Neural cell (in vitro differentiated cells): ENCODE data around the gene ARRB1. TPM values are rescaled to one million over a fixed set of nuclear protein-coding genes. Genes with fewer than 3 reads are reported as not detected.

Experiments used
- H2AFZ ChIP-seq: fragments of 200-600, 300-800 bp; sonication (generic), shearing (Covaris generic); 2 replicates; pipeline ENCODE4 v1.6.0; 2014; ENCODE audit warnings: low read depth, mild to moderate bottlenecking, antibody characterized with exemption, low read length, moderate library complexity
- H3F3A ChIP-seq: fragments of 200-600 bp; shearing (Covaris generic); 2 replicates; pipeline ENCODE4 v1.6.1; 2016; ENCODE audit warnings: mild to moderate bottlenecking, moderate library complexity, mixed read lengths, antibody characterized with exemption, low read length; ENCODE audit not compliant: insufficient read depth, poor library complexity, severe bottlenecking
- H3K27ac ChIP-seq: fragments of 200-600, 300-800 bp; sonication (generic), shearing (Covaris generic); 2 replicates; pipeline ENCODE4 v1.5.1; 2014; ENCODE audit warnings: mild to moderate bottlenecking, low read length, moderate library complexity
- H3K27me3 ChIP-seq: fragments of 300-800, 200-600 bp; sonication (generic), shearing (Covaris generic); 2 replicates; pipeline ENCODE4 v1.6.0; 2014; ENCODE audit warnings: mild to moderate bottlenecking, low read depth, low read length, moderate library complexity; ENCODE audit not compliant: insufficient read depth
- H3K36me3 ChIP-seq: fragments of 300-800, 200-600 bp; sonication (generic), shearing (Covaris generic); 2 replicates; pipeline ENCODE4 v1.5.1; 2014; ENCODE audit warnings: mild to moderate bottlenecking, antibody characterized with exemption, low read length, moderate library complexity; ENCODE audit not compliant: insufficient read depth
- H3K4me2 ChIP-seq: fragments of 300-800, 200-600 bp; sonication (generic), shearing (Covaris generic); 2 replicates; pipeline ENCODE4 v1.6.0; 2014; ENCODE audit warnings: mild to moderate bottlenecking, low read length
- H3K4me3 ChIP-seq: fragments of 300-800, 200-600 bp; sonication (generic), shearing (Covaris generic); 2 replicates; pipeline ENCODE4 v1.5.1; 2014; ENCODE audit warnings: mild to moderate bottlenecking, low read length, moderate library complexity
- H3K79me2 ChIP-seq: fragments of 200-600 bp; shearing (Covaris generic); replicated peaks from 2 replicates; pipeline ENCODE4 v1.6.0; 2014; ENCODE audit warnings: mild to moderate bottlenecking, low read length, moderate library complexity; ENCODE audit not compliant: insufficient read depth
- H3K9ac ChIP-seq: fragments of 300-800, 200-600 bp; sonication (generic), shearing (Covaris generic); 2 replicates; pipeline ENCODE4 v1.6.1; 2016; ENCODE audit warnings: mild to moderate bottlenecking, low read length, mixed read lengths
- H3K9me2 ChIP-seq: fragments of 200-600 bp; shearing (Covaris generic); 2 replicates; pipeline ENCODE4 v1.6.1; 2016; ENCODE audit warnings: mild to moderate bottlenecking, low read length, mixed read lengths; ENCODE audit not compliant: insufficient read depth
- H3K9me3 ChIP-seq: fragments of 200-600, 300-800 bp; sonication (generic), shearing (Covaris generic); 2 replicates; pipeline ENCODE4 v1.6.1; 2016; ENCODE audit warnings: mild to moderate bottlenecking, mixed run types, low read length, moderate library complexity, mixed read lengths
- H4K20me1 ChIP-seq: fragments of 200-600 bp; shearing (Covaris generic); 2 replicates; pipeline ENCODE4 v1.6.1; 2016; ENCODE audit warnings: mild to moderate bottlenecking, mixed run types; ENCODE audit not compliant: insufficient read depth
- CTCF ChIP-seq: fragments of 450-650 bp; IDR thresholded peaks from 2 replicates; pipeline ENCODE4 v1.5.1; 2014; ENCODE audit warnings: antibody characterized with exemption, mild to moderate bottlenecking, moderate library complexity; ENCODE audit not compliant: poor library complexity, severe bottlenecking
- EP300 ChIP-seq: fragments of 450-650 bp; conservative IDR thresholded peaks from 2 replicates; pipeline ENCODE4 v1.6.1; 2014; ENCODE audit warnings: antibody characterized with exemption, mild to moderate bottlenecking, moderate library complexity; ENCODE audit not compliant: poor library complexity, severe bottlenecking
- EZH2 ChIP-seq: fragments of 200-600, 300-800 bp; shearing (Covaris generic), sonication (generic); IDR thresholded peaks from 2 replicates; pipeline ENCODE4 v1.6.1; 2014; ENCODE audit warnings: antibody characterized with exemption, low read length, borderline replicate concordance, mild to moderate bottlenecking; ENCODE audit not compliant: insufficient read depth, poor library complexity, severe bottlenecking
- MXI1 ChIP-seq: fragments of 450-650 bp; conservative IDR thresholded peaks from 2 replicates; pipeline ENCODE4 v1.6.1; 2014; ENCODE audit warnings: antibody characterized with exemption, mild to moderate bottlenecking; ENCODE audit not compliant: poor library complexity, severe bottlenecking
- POLR2AphosphoS5 ChIP-seq: IDR thresholded peaks from 2 replicates; pipeline ENCODE4 v1.6.1; 2012
- RAD21 ChIP-seq: fragments of 450-650 bp; conservative IDR thresholded peaks from 2 replicates; pipeline ENCODE4 v1.6.1; 2014; ENCODE audit warnings: antibody characterized with exemption, mild to moderate bottlenecking, moderate library complexity
- REST ChIP-seq: IDR thresholded peaks from 2 replicates; pipeline ENCODE4 v1.6.1; 2012; ENCODE audit warnings: borderline replicate concordance
- SMC3 ChIP-seq: fragments of 450-650 bp; conservative IDR thresholded peaks from 2 replicates; pipeline ENCODE4 v1.6.1; 2014; ENCODE audit warnings: antibody characterized with exemption, mild to moderate bottlenecking, moderate library complexity; ENCODE audit not compliant: poor library complexity
- TAF1 ChIP-seq: IDR thresholded peaks from 2 replicates; pipeline ENCODE4 v1.6.1; 2012; ENCODE audit warnings: low read depth
- polyA plus RNA-seq: library from polyadenylated mRNA; depleted of rRNA; stranded (reverse); fragments of >200 nt; gene quantifications from 2 replicates; pipeline ENCODE4 v1.2.3, GENCODE V29; 2014

ARRB1 gene
- polyA plus RNA-seq, 1 donor from 2014 or later = 5.7 TPM

- no peaks in the 10 kb centered on the region for H3K9me2 ChIP-seq
- no peak overlapping the region for H3K27ac ChIP-seq
- no peaks in the 10 kb centered on the region for H3K36me3 ChIP-seq
- no peaks in the 10 kb centered on the region for H4K20me1 ChIP-seq
- H3K9me3 ChIP-seq = no peaks in the 10 kb centered on the region
- no peak overlapping the region for H3K9ac ChIP-seq
- no peaks in the 10 kb centered on the region for H3K27me3 ChIP-seq
- no peak for TF ChIP-seq MXI1
- TF ChIP-seq TAF1 = no peak
- no peak for TF ChIP-seq POLR2AphosphoS5
- no peak for TF ChIP-seq SMC3
- TF ChIP-seq REST = no peak
- TF ChIP-seq CTCF = no peak
- TF ChIP-seq RAD21 = no peak
- no peak for TF ChIP-seq EZH2
- TF ChIP-seq EP300 = no peak
- no peak overlapping the region for H2AFZ ChIP-seq
- H3F3A ChIP-seq = no peaks in the 10 kb centered on the region
- H3K79me2 ChIP-seq = no peaks in the 10 kb centered on the region
- H3K4me3 ChIP-seq = no peak overlapping the region
- no peak overlapping the region for H3K4me2 ChIP-seq
Measured at GRCh38 chr11:75279273-75279672, 72.2 kb downstream of the ARRB1 start.

GRCh38 chr11:75277991-75278790, 73.3 kb downstream of the ARRB1 start:
- Histone ChIP-seq H3K27ac (no peak overlapping the region), H3F3A (no peaks in the 10 kb centered on the region), H3K79me2 (no peaks in the 10 kb centered on the region), H3K9ac (no peak overlapping the region), H4K20me1 (no peaks in the 10 kb centered on the region), H3K4me3 (no peak overlapping the region), H2AFZ (no peak overlapping the region), H3K9me3 (no peaks in the 10 kb centered on the region), H3K9me2 (no peaks in the 10 kb centered on the region), H3K27me3 (no peaks in the 10 kb centered on the region), H3K36me3 (no peaks in the 10 kb centered on the region), H3K4me2 (no peak overlapping the region)
- TF ChIP-seq SMC3 = no peak
- no peak for TF ChIP-seq TAF1
- TF ChIP-seq EZH2 = no peak
- no peak for TF ChIP-seq POLR2AphosphoS5
- no peak for TF ChIP-seq MXI1
- no peak for TF ChIP-seq CTCF
- no peak for TF ChIP-seq RAD21
- TF ChIP-seq EP300 = no peak
- TF ChIP-seq REST = no peak
